Measurements from ENCODE around the gene MET. TPM values are rescaled to one million over a fixed set of nuclear protein-coding genes. Genes with fewer than 3 reads are reported as not detected.

MET gene
- total and polyA plus RNA-seq, 2 of the 8 experiments (the other 6 are each of a cell fraction or from before 2014, with no cell fraction given) = 3.5 to 12.9 TPM

GRCh38 chr7:116706668-116707126, 34.7 kb downstream of the MET start:
- H3K27ac ChIP-seq (ENCODE audit: low read depth, low read length) = no peak overlapping the region
- DNase-seq (ENCODE audit: low read depth in 1 of 2, low spot score in 2 of 2) = no peak

More at GRCh38 chr7:116706668-116707126, 34.7 kb downstream of the MET start:
- no peak overlapping the region for H2BK15ac ChIP-seq (ENCODE audit: low read length)
- ChIA-PET CTCF (ENCODE audit: partially characterized antibody) (interaction anchor here (0.7 kb wide), 1 partner anchor 115 kb away, joined by 3 read pairs; no protein-coding TSS in a partner anchor), POLR2A (ENCODE audit: partially characterized antibody) (no interaction called here)
- WGBS, 2 experiments (ENCODE audit: extremely low coverage in 1 of 2, insufficient coverage in 1 of 2, insufficient read length in 1 of 2, insufficient replicate concordance in 2 of 2, low coverage in 1 of 2, low lambda C conversion rate in 2 of 2, missing lambda C conversion rate in 1 of 2) = 63% methylated on average over 3 of the region's 3 CpGs; no CpG with 5 or more reads in 1 of the 2 experiments
- H3K56ac ChIP-seq (replicated peaks; ENCODE audit: insufficient read length, low read depth, low read length) = no peak overlapping the region
- FAIRE-seq = no peak
- no peak overlapping the region for H2BK120ac ChIP-seq (replicated peaks; ENCODE audit: low read depth, low read length)
- peak overlapping the region; percentile 6 for H4K91ac ChIP-seq (replicated peaks; ENCODE audit: insufficient read length, low read length)
- no peak overlapping the region for H2BK5ac ChIP-seq (ENCODE audit: low read depth, low read length)
- H3K18ac ChIP-seq (ENCODE audit: extremely low read depth, low read length) = no peak overlapping the region
- H3K4me1 ChIP-seq (replicated peaks in 1 of 4; ENCODE audit: control insufficient read depth in 3 of 4, insufficient read depth in 4 of 4, low read length in 3 of 4) = peaks cover 0 to 14% (median 2%) of the 10 kb centered on the region in 4 experiments; a peak in 2 of 7 replicates
- no peak overlapping the region for H2AFZ ChIP-seq (ENCODE audit: low read length)
- no peaks in the 10 kb centered on the region for H3K9me3 ChIP-seq (ENCODE audit: insufficient read depth in 2 of 2, low read depth in 1 of 2, low read length in 1 of 2)
- no peak overlapping the region for H4K5ac ChIP-seq (ENCODE audit: insufficient read length, low read depth, low read length)
- H2AK5ac ChIP-seq (ENCODE audit: low read depth, low read length) = no peak overlapping the region
- no peak overlapping the region for H3K9ac ChIP-seq (replicated peaks in 1 of 4; ENCODE audit: extremely low read depth in 1 of 4, low read depth in 3 of 4, low read length in 3 of 4)
- no peaks in the 10 kb centered on the region for H3K79me1 ChIP-seq (ENCODE audit: low read depth, low read length)
- H4K20me1 ChIP-seq (replicated peaks in 1 of 2; ENCODE audit: control insufficient read depth in 1 of 2, insufficient read depth in 2 of 2, low read length in 2 of 2) = no peaks in the 10 kb centered on the region
- no peak for TF ChIP-seq ASH2L (IDR thresholded peaks at IDR 0.05; ENCODE audit: low read length)
- H3K14ac ChIP-seq (ENCODE audit: insufficient read length) = no peak overlapping the region
- H3K36me3 ChIP-seq (ENCODE audit: control insufficient read depth in 2 of 4, insufficient read depth in 4 of 4, low read length in 3 of 4) = no peaks in the 10 kb centered on the region
- H3K4me2 ChIP-seq (ENCODE audit: insufficient read depth in 1 of 2, low read depth in 2 of 2, low read length in 2 of 2) = no peak overlapping the region; a peak in 1 of 4 replicates
- no peak overlapping the region for H2BK20ac ChIP-seq (ENCODE audit: low read length)
- no peak overlapping the region for H2BK12ac ChIP-seq (ENCODE audit: low read depth, low read length)
- H3K79me2 ChIP-seq (ENCODE audit: control insufficient read depth in 1 of 2, insufficient read depth in 2 of 2, low read length in 2 of 2) = no peaks in the 10 kb centered on the region
- no peak overlapping the region for H4K8ac ChIP-seq (ENCODE audit: extremely low read depth, insufficient read depth, low read length)
- no peaks in the 10 kb centered on the region for H3K23me2 ChIP-seq (ENCODE audit: low read depth, low read length)
- peak overlapping the region in 1 of 4 experiments; percentile 31; a peak in 1 of 8 replicates for H3K4me3 ChIP-seq (ENCODE audit: extremely low read depth in 1 of 4, insufficient read depth in 2 of 4, low read depth in 3 of 4, low read length in 4 of 4)
- H3K23ac ChIP-seq (ENCODE audit: insufficient read length) = no peak overlapping the region
- H3K4ac ChIP-seq (replicated peaks; ENCODE audit: insufficient read length, low read depth, low read length) = no peak overlapping the region
- no peaks in the 10 kb centered on the region for H3K27me3 ChIP-seq (replicated peaks in 1 of 4; ENCODE audit: control insufficient read depth in 3 of 4, extremely low read depth in 1 of 4, insufficient read depth in 3 of 4, low read length in 3 of 4)
